ENCODE data around the gene KRT23. TPM values are rescaled to one million over a fixed set of nuclear protein-coding genes. Genes with fewer than 3 reads are reported as not detected.
A peak's percentile ranks its signal among the peaks of the same experiment; 100 is the strongest.

The KRT23 gene
- total RNA-seq, 1 donor = 0.36 TPM

GRCh38 chr17:40886090-40886489 is 51.4 kb downstream of the KRT23 start:
- DNase-seq (ENCODE audit: insufficient read length, low spot score, missing footprints) = no peak
- H3K79me2 ChIP-seq (ENCODE audit: insufficient read depth, low read length) = no peaks in the 10 kb centered on the region
- H3K36me3 ChIP-seq (ENCODE audit: insufficient read depth, low read length) = no peaks in the 10 kb centered on the region
- no peak overlapping the region for H3K27ac ChIP-seq (ENCODE audit: low read depth, low read length)
- peaks cover 9% of the 10 kb centered on the region for H3K27me3 ChIP-seq (ENCODE audit: insufficient read depth, low read length)
- H3K4me3 ChIP-seq (ENCODE audit: insufficient read depth, low read length) = no peak overlapping the region
- H2AFZ ChIP-seq (ENCODE audit: low read length) = no peak overlapping the region
- no peaks in the 10 kb centered on the region for H4K20me1 ChIP-seq (ENCODE audit: insufficient read depth, low read length)
- no peaks in the 10 kb centered on the region for H3K9me3 ChIP-seq (ENCODE audit: low read depth, low read length)
- no peak overlapping the region for H3K4me2 ChIP-seq (ENCODE audit: insufficient read depth, low read length)
- no peaks in the 10 kb centered on the region for H3K4me1 ChIP-seq (ENCODE audit: insufficient read depth, low read length)
- no peak for TF ChIP-seq CTCF (IDR thresholded peaks at IDR 0.05; ENCODE audit: extremely low read depth, low read depth, low read length)

- no peaks in the 10 kb centered on the region for H3K79me2 ChIP-seq (ENCODE audit: insufficient read depth, low read length)
- no peak within 1 kb of the TSS for H3K4me2 ChIP-seq (ENCODE audit: insufficient read depth, low read length)
- TF ChIP-seq CTCF (IDR thresholded peaks at IDR 0.05; ENCODE audit: extremely low read depth, low read depth, low read length) = peak; percentile 32
- H3K9me3 ChIP-seq (ENCODE audit: low read depth, low read length) = no peaks in the 10 kb centered on the region
- H3K27ac ChIP-seq (ENCODE audit: low read depth, low read length) = no peak within 1 kb of the TSS
- no peaks in the 10 kb centered on the region for H3K4me1 ChIP-seq (ENCODE audit: insufficient read depth, low read length)
- peaks cover 8% of the 10 kb centered on the region for H3K27me3 ChIP-seq (ENCODE audit: insufficient read depth, low read length)
- H3K36me3 ChIP-seq (ENCODE audit: insufficient read depth, low read length) = no peaks in the 10 kb centered on the region
- H4K20me1 ChIP-seq (ENCODE audit: insufficient read depth, low read length) = no peaks in the 10 kb centered on the region
- no peak within 1 kb of the TSS for H2AFZ ChIP-seq (ENCODE audit: low read length)
- DNase-seq (ENCODE audit: insufficient read length, low spot score, missing footprints) = peak; percentile 58
- no peak within 1 kb of the TSS for H3K4me3 ChIP-seq (ENCODE audit: insufficient read depth, low read length)
These were observed 52.5 kb downstream of the KRT23 start, which contains the start of gene KRT20 for GRCh38 chr17:40884708-40885512. Gene KRT20, minus strand, starts transcription at chr17:40885242. Its CDS starts 57 bp downstream, at chr17:40885185.

- no peak overlapping the region for H3K4me2 ChIP-seq (ENCODE audit: insufficient read depth, low read length)
- no peak overlapping the region for H2AFZ ChIP-seq (ENCODE audit: low read length)
- no peaks in the 10 kb centered on the region for H4K20me1 ChIP-seq (ENCODE audit: insufficient read depth, low read length)
- no peaks in the 10 kb centered on the region for H3K79me2 ChIP-seq (ENCODE audit: insufficient read depth, low read length)
- no peaks in the 10 kb centered on the region for H3K36me3 ChIP-seq (ENCODE audit: insufficient read depth, low read length)
- no peak overlapping the region for H3K4me3 ChIP-seq (ENCODE audit: insufficient read depth, low read length)
- H3K27ac ChIP-seq (ENCODE audit: low read depth, low read length) = no peak overlapping the region
- H3K9me3 ChIP-seq (ENCODE audit: low read depth, low read length) = no peaks in the 10 kb centered on the region
- no peaks in the 10 kb centered on the region for H3K4me1 ChIP-seq (ENCODE audit: insufficient read depth, low read length)
- no peak for TF ChIP-seq CTCF (IDR thresholded peaks at IDR 0.05; ENCODE audit: extremely low read depth, low read depth, low read length)
- peaks cover 3% of the 10 kb centered on the region for H3K27me3 ChIP-seq (ENCODE audit: insufficient read depth, low read length)
- no peak for DNase-seq (ENCODE audit: insufficient read length, low spot score, missing footprints)
These were observed 53.7 kb downstream of the KRT23 start for GRCh38 chr17:40883626-40884334.

GRCh38 chr17:40883031-40883430 is 54.4 kb downstream of the KRT23 start:
- H3K9me3 ChIP-seq (ENCODE audit: low read depth, low read length) = no peaks in the 10 kb centered on the region
- H2AFZ ChIP-seq (ENCODE audit: low read length) = no peak overlapping the region
- no peaks in the 10 kb centered on the region for H3K36me3 ChIP-seq (ENCODE audit: insufficient read depth, low read length)
- H3K79me2 ChIP-seq (ENCODE audit: insufficient read depth, low read length) = no peaks in the 10 kb centered on the region
- no peak overlapping the region for H3K27ac ChIP-seq (ENCODE audit: low read depth, low read length)
- no peaks in the 10 kb centered on the region for H4K20me1 ChIP-seq (ENCODE audit: insufficient read depth, low read length)
- TF ChIP-seq CTCF (IDR thresholded peaks at IDR 0.05; ENCODE audit: extremely low read depth, low read depth, low read length) = no peak
- H3K4me2 ChIP-seq (ENCODE audit: insufficient read depth, low read length) = no peak overlapping the region
- no peaks in the 10 kb centered on the region for H3K27me3 ChIP-seq (ENCODE audit: insufficient read depth, low read length)
- DNase-seq (ENCODE audit: insufficient read length, low spot score, missing footprints) = no peak
- no peaks in the 10 kb centered on the region for H3K4me1 ChIP-seq (ENCODE audit: insufficient read depth, low read length)
- no peak overlapping the region for H3K4me3 ChIP-seq (ENCODE audit: insufficient read depth, low read length)

Measured in osteoblast (primary cell).